NCI-H524 (cell line): ENCODE measurements around the gene PARD6A.
"Not testable (repeated sequence)": the region's sequence is repeated elsewhere in the genome, so short reads cannot be mapped to it uniquely, and the experiment has no call there.

Experiments
- DNase-seq, 2 experiments: peaks; one replicate each; lab custom pipeline; 2025; lab: John Stamatoyannopoulos, UW

PARD6A gene

GRCh38 chr16:67685388-67686112, 24.8 kb downstream of the PARD6A start:
- DNase-seq = no peak

- DNase-seq = not testable (repeated sequence)
Observed at GRCh38 chr16:67693517-67694285, 32.9 kb downstream of the PARD6A start.

GRCh38 chr16:67694611-67695010, 33.9 kb downstream of the PARD6A start:
- no peak for DNase-seq

GRCh38 chr16:67697422-67698185, 36.8 kb downstream of the PARD6A start:
- DNase-seq = no peak

GRCh38 chr16:67699265-67699664, 38.5 kb downstream of the PARD6A start:
- no peak for DNase-seq

- no peak for DNase-seq
Observed at GRCh38 chr16:67701420-67701819, 40.7 kb downstream of the PARD6A start.

- no peak for DNase-seq
Observed at GRCh38 chr16:67702130-67702529, 41.4 kb downstream of the PARD6A start.

- no peak for DNase-seq
Observed at GRCh38 chr16:67703626-67704025, 42.9 kb downstream of the PARD6A start.

GRCh38 chr16:67704110-67704509, 43.4 kb downstream of the PARD6A start:
- no peak for DNase-seq

GRCh38 chr16:67707210-67707609, 46.5 kb downstream of the PARD6A start:
- no peak for DNase-seq

- no peak for DNase-seq
Observed at GRCh38 chr16:67707790-67708189, 47.0 kb downstream of the PARD6A start.

- no peak for DNase-seq
Observed at GRCh38 chr16:67708368-67708771, 47.6 kb downstream of the PARD6A start.

- no peak for DNase-seq
Observed at GRCh38 chr16:67709050-67709449, 48.3 kb downstream of the PARD6A start.

GRCh38 chr16:67710607-67711006, 49.8 kb downstream of the PARD6A start:
- no peak for DNase-seq
